Raji (cell line): ENCODE results near the gene IRX4.

Experiments used
- POLR2A ChIP-seq: IDR thresholded peaks from 2 replicates; pipeline ENCODE4 v1.6.1; 2011; ENCODE audit warnings: low read depth, low read length, control low read depth; ENCODE audit not compliant: insufficient read depth

The IRX4 gene

DNA sequence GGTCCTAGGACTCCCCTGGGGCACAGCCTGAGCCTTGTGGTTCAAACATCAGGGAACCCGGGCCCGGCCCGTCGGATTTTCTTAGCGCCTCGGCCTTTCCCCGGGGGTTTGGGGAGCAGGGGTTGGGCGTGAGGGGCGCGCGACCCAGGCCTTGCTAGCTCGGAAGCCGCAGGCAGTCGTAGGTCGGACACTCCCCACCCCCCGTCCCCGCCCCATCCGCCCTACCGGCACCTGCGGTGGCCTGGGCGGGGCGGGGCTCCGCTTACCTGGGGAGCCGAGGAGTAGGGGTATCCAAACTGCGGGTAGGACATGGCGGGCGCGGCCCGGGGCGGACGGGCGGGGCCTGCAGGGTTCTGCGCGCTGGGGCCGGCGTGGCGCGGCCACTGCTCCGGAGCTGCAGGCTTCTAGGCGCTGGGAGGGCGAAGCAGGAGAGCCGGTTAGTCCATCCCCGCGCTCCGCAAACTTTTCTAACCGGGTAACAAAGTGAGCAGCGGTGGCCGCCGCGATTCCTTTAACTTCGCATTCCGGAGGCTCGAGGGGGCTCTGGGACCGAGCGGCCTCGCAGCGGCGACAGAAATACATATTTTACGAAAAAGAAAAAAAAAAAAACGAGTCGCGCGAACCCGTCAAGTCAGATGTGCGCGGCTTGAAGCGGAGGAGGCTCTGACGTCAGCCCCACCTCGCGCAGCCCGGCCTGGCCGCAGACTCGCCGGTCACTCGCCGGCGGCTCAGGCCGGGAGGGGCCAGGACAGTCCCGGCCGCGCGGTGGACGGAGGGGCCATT lies at the start of gene IRX4:
IRX4 (minus strand) TSS at position 589 of the 783 bp plus-strand sequence; CDS start at position 311, 278 bp downstream.
- TF ChIP-seq POLR2A, result no peak

DNA sequence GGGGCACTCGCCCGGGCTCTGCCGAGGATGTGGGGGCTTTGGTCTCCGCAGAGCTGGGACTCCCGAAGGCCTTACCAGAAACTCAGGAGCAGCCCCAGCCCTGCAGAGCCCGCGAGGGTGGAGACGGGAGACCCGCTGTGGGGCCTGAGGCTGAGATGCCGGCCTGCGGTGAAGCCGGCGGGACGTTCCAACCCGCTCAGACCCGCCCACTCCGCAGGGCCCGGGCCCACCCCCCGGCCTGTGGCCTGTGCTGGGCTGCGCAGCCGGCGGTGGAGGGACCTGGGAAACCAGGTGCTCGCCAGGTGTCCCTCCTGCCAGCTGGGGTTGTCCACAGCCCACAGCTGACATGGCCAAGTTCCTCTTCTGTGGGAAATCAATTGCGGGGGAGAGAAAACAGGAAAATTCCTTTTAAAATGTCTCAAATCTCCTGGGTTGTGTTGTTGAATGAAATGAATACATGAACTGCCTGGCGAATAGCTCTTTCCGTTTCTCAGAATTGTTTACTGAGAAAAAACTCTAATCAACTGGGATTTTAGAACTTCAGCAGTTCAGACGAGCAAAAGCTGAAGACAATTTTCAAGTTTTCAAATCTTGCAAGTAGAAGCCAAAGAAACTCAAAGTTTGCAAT lies 49.0 kb upstream of the IRX4 start:
- TF ChIP-seq POLR2A, result no peak

DNA sequence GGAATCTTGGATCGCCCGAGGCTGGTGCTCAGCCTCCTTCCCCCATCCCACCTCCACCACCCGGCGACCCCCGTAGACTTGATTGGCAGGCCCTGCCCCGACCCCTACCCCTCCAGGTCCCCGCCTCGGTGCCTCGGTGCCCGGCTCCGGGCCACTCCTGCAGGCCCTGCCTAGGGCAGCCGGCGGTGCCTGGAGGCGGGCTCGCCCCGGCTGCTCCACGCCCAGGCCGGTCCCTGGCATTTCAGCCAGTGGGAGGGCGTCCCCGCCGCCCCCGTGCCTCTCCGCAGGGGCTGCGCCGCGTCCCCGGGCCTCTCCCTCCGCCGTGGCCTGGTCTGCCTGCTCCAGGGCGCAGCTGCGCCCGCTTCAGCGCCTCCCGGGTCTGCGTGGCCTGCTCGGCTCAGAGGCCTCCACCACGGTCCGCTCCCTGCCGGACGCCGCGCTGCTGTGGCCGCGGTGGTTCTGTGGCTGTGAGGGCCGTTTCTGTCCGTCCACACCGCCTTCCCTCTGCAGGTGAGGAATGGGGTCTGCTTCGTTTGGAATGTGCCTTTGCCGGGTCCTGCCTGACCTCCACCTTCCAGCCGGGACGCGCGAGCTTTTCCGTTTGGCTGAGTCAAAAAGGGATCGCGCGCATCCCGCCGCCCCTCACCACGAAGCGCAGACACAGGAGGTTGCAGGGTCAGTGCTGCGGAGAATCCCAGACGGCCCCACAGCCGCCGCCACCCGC lies 48.3 kb upstream of the IRX4 start:
- no peak for TF ChIP-seq POLR2A

DNA sequence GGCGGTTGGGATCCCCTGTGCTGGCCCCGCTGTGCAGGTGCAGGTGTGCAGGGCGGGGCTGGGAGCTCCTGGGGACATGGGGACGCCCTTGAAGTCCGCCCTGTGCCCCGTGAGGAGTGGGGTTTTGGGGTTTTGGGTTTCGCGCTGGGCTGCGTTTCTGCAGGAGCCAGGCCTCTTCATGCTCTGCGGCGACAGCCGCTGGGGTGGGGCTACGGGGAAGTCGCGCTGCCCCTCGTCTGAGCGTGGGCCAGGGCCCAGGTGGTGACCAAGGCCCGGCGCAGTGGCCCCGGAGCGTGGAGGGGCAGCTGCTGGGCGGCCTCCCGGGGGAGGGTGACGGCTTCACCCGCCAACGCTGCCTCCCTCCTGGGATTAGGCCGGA lies 47.8 kb upstream of the IRX4 start:
- TF ChIP-seq POLR2A, result no peak

DNA sequence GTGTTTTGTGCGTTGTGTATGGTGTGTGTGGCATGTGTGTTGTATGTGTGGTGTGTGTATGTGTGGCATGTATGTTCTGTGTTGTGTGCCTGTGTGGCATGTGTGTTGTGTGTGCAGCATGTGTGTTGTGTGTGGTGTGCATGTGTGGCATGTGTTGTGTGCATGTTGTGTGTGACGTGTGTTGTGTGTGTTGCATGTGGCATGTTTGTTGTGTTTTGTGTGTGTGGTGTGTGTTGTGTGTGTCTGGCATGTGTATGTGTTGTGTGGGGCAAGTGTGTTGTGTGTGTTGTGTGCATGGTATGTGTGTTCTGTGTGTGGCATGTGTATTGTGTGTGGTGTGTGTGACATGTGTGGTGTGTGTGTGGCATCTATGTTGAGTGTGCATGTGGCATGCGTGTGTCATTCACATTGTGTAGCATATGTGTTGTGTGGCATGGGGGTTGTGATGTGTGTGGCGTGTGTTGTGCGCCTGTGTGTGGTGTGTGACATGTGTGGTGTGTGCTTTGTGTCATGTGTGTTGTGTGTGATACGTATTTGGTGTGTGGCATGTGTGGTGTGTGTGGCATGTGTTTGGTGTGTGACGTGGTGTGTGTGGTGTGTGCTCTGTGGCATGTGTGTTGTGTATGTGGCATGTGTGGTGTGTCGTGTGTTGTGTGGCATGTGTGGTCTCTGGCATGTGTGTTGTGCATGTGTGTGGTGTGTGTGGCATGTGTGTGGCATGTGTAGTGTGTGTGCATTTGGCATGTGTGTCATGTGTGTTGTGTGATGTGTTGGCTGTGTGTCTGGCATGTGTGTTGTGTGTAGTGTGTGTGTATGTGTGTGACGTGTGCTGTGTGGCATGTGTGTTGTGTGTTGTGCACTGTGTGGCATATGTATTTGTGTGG lies 46.6 kb upstream of the IRX4 start:
- TF ChIP-seq POLR2A, result no peak; the same call in 1 of the 2 replicates

DNA sequence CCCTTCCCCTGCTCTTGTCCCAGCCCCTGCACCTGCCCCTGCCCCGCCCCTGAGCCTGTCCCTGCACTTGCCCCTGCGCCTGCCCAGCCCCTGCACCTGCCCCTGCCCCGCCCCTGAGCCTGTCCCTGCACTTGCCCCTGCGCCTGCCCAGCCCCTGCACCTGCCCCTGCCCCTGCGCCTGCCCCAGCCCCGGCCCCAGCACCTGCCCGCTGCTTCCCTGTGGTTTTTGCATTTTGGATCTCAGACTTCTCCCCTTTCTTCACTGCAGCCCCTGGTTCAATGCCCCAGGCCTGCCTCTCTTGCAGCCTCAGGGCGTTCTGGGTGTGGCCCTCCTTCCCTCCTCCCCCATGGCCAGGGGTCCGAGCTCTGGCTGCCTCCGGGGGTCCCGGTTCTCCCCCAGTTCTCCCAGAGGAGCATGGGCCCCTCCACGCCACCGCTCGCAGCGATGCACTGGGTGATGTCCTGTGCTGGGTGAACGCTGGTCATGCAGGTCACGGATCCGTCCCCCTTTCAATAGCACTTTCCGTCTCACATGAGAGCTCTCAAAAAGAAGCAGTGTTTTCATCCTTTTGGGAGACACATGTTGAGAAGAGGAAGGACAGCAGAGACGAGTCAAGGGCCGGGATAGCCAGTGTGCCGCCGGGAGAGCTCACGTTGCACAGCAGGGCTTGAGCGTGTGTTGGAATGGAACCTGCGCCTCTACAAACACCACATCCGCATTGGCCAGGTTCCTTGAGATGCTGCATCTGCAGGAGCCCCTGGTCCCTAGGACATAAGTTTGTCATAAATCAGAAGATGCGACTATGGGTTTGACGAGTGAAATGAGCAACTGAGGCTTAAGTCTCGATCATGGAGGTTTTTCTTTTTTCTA lies 44.0 kb upstream of the IRX4 start:
- no peak for TF ChIP-seq POLR2A

DNA sequence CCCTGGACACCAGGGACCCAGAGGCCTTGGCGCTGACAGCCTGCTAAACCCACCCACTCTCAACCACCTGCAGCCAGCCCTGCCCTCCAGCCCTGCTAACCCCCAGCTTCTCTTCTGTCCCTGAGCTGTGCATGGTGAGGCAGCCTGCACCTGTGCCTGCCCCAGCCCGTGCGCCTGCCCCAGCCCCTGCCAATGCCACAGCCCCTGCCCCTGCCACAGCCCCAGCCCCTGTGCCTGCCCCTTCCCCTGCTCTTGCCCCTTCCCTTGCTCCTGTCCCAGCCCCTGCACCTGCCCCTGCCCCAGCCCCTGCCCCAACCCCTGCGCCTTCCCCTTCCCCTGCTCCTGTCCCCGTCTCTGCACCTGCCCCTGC lies 43.3 kb upstream of the IRX4 start:
- no peak for TF ChIP-seq POLR2A

DNA sequence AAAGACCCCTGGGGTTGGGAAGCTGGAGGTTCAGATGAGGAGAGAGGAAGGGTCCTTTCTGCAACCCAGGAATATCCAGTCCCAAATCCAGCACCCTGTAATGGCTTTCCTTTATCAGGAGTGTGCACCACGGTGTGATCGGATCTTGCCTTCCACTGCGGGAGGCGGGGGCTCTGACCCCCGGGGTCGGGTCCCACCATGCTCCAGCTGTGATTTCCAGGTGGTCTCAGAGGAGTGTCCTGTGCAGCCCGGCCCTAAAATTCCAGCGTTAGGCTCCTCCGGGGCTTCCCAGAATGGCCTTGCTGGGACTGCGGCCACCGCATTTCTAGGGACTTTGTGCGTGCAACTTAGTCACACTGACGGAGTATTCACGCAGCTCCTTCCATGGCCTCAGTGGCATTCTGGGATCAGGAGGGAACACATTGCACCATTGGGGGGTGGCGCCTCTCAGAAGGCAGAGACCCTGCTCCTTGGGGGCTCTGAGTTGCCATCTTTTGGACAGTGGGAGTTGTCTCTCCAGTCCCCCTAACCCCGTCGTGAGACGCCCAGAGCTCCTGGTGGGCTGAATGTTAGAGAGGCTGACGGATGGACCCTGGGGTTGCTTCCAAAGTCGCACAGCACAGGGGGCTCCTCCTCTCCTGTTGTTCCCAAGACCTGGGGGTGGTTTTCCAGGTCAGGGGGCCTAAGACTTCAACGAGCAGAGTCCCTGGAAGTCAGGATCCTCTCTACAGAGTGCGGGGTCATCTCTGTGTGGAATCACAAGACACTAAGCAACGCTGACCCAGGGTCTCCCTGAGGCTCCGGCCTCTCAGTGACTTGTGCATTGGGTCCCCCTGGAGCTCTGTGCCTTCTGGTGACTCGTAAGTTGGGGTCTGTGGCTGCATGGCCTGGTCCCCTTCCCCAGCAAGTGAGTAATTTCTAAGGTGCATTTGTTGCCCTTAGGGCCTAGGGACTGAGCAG lies 42.7 kb upstream of the IRX4 start:
- TF ChIP-seq POLR2A, result no peak

DNA sequence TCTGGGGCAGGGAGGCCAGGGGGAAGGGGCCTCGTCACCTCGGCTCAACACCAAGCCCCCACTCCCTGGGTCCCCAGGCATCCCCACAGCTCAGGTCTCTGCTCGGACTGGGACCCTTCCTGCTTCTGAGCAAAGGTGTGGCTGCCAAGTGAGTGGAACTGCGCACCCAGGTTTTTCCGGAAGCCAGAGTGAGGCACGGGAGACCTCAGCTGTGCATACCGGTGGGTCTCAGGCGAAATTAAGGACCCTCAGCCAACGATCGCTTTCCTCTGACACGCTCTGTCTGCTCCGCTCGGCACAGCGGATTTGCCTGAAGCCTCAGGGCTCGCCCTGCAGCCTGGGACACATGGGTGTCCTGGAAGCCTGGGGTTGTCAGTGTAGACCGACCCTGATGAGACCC lies 41.0 kb upstream of the IRX4 start:
- no peak for TF ChIP-seq POLR2A

DNA sequence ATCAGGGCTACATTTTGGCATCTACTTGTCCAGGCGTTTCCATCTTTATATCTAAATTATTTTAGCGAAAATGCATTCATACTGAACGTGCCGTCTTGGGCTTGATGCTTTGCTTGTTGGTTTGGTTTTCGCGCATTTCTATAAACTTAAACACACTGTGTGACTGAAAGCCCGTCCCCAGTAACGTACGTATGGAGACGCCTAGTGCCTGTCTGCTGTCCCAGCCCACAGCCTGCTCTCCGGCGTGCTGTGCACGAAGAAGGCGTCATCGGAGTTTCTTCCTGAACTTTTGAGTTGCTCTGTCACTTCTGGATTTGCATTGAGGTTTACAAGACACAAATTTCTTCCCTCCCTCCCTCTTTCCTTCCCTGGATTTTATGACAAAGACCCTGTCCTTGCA lies 40.6 kb upstream of the IRX4 start:
- no peak for TF ChIP-seq POLR2A

DNA sequence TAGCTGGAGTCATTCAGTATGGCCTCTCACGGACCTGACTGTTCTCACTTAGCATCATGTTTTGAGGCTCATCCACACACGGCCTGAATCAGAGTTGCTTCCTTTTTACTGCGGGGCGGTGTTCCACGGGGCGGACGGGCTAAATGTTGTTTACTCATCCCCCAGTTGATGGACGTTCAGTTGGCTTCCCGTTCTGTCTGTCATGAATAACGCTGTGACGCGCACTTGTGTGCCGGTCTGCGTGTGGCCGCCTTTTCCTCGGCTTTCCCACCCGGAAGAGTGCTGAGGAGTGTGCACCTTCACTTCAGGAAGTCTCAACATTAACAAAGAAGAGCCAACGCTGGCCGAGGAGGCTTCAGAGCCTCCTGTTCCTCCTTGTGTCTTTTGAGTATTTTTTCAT lies 39.0 kb upstream of the IRX4 start:
- TF ChIP-seq POLR2A, result no peak

DNA sequence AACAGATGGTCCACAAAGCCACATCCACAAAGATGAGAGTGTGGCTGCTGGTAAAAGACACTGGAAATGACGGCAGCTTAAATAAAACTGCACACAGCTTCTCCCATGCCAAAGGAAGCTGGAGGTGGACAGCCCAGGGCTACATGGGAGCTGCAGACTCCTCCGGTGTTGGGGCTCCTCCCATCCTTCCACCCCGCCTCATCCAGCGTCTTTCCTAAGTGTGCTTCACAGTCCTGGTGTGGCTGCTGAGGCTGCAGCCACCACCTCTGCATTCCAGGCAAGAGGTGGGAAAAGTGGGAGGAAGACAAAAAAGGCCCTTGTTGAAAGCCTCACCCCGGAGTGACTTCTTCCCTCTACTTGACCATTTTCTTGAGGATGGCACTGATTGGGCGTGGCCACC lies 37.0 kb upstream of the IRX4 start:
- TF ChIP-seq POLR2A, result no peak

DNA sequence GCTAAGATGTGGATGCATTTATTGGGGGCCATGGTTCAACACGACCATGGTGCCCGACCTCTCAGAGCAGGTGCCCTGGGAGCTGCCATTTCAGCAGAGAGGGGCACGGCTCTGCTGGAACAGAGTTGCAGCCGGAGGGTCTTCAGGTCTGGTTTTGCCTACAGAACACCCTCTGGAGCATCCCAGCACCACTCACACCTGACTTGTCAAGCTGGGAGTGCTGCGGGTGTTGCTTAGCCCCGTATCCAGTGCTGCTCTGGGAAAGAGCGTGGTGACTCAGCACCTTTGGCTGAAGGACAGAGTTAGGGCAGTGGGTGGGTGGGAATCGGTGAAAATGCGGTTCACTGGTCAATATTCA lies 36.5 kb upstream of the IRX4 start:
- no peak for TF ChIP-seq POLR2A
